ENCODE measurements around the gene SDC3. TPM values are rescaled to one million over a fixed set of nuclear protein-coding genes. Genes with fewer than 3 reads are reported as not detected.
A peak's percentile ranks its signal among the peaks of the same experiment; 100 is the strongest.

SDC3 gene
- total and polyA plus RNA-seq, 4 donors = 3.3 to 27.5 (median 16.6) TPM

DNA sequence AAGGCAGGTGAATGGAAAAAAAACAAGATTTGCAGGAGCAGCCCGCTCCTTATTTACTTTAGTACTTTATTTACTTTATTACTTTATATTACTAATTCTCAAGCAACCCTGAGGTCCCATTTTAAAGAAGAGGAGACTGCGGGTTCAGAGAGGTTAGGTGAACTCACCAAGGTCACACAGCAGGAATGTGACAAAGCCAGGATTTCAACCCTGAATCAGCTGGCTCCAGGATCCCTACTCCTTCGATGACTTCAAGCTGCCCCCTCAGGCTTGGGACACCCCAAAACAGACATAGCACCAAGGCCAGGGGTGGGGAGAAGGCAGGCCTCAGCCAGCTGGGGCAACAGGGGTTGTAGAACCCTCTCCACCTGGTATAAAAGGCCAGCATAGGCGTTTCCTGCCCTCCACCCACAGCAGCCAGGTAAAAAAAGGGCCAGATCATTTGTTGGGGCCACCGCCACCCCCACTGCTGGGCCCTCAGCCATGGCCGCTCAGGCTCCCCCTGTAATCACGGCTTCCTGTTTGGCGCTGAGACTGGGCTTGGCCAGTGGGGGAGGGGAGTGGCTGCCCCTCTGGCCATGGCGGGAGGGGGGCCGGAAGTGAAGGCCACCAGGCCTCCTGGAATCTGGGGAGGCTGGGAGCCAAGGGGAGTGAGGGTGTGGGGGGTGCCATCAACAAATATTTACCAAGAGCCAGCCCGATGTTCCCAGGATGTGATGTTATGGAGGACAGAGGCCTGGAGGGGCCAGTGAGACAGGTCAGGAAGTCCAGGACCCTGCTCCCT lies 6.6 kb downstream of the SDC3 start:
- WGBS = 64% methylated on average over 11 of the region's 11 CpGs
- Histone ChIP-seq H3K9me3 (ENCODE audit: control insufficient read depth in 4 of 4, low read length in 3 of 4) (no peaks in the 10 kb centered on the region), H3K4me3 (ENCODE audit: low read depth in 1 of 3, low read length in 3 of 3) (no peak overlapping the region), H3K9ac (ENCODE audit: low read depth in 1 of 2, low read length in 2 of 2) (no peak overlapping the region), H3K27me3 (ENCODE audit: control insufficient read depth in 4 of 4, insufficient read depth in 4 of 4, low read length in 3 of 4) (no peaks in the 10 kb centered on the region), H3K27ac (ENCODE audit: low read depth in 1 of 2, low read length in 2 of 2) (peak overlapping the region; percentile 51 to 61), H3K4me1 (ENCODE audit: control insufficient read depth in 4 of 4, insufficient read depth in 4 of 4, low read length in 3 of 4) (peaks cover 0 to 7% (median 0%) of the 10 kb centered on the region in 4 donors), H3K36me3 (ENCODE audit: control insufficient read depth in 4 of 4, insufficient read depth in 3 of 4, low read depth in 1 of 4, low read length in 3 of 4) (no peaks in the 10 kb centered on the region)
- DNase-seq (ENCODE audit: low spot score) = no peak
- TF ChIP-seq, protein P1, sequence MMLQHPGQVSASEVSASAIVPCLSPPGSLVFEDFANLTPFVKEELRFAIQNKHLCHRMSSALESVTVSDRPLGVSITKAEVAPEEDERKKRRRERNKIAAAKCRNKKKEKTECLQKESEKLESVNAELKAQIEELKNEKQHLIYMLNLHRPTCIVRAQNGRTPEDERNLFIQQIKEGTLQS (IDR thresholded peaks at IDR 0.05) = no peak
- TF ChIP-seq NR2F2 (IDR thresholded peaks at IDR 0.05) = peak; percentile 18
- no peak for TF ChIP-seq EGR1 (IDR thresholded peaks at IDR 0.05; ENCODE audit: low read depth in 2 of 2)
- no peak for TF ChIP-seq JUND (IDR thresholded peaks at IDR 0.05)
- TF ChIP-seq SP1 (IDR thresholded peaks at IDR 0.05) = no peak
- no peak for TF ChIP-seq CTCF (IDR thresholded peaks at IDR 0.05; ENCODE audit: low read depth, low read length, missing input control)
- TF ChIP-seq YY1 (IDR thresholded peaks at IDR 0.05) = peak; percentile 20
- peak in 1 of 2 donors; percentile 33 for TF ChIP-seq GABPA (IDR thresholded peaks at IDR 0.05 in 1 of 2, conservative IDR thresholded peaks at IDR 0.05 in 1 of 2)
- no peak for TF ChIP-seq TAF1 (conservative IDR thresholded peaks at IDR 0.05)

- no peak overlapping the region for H3K4me3 ChIP-seq (ENCODE audit: low read depth in 1 of 3, low read length in 3 of 3)
- no peak for TF ChIP-seq GABPA (IDR thresholded peaks at IDR 0.05 in 1 of 2, conservative IDR thresholded peaks at IDR 0.05 in 1 of 2)
- peaks cover 0 to 7% (median 0%) of the 10 kb centered on the region in 4 donors for H3K4me1 ChIP-seq (ENCODE audit: control insufficient read depth in 4 of 4, insufficient read depth in 4 of 4, low read length in 3 of 4)
- no peaks in the 10 kb centered on the region for H3K27me3 ChIP-seq (ENCODE audit: control insufficient read depth in 4 of 4, insufficient read depth in 4 of 4, low read length in 3 of 4)
- no peak for DNase-seq (ENCODE audit: low spot score)
- H3K27ac ChIP-seq (ENCODE audit: low read depth in 1 of 2, low read length in 2 of 2) = no peak overlapping the region
- H3K36me3 ChIP-seq (ENCODE audit: control insufficient read depth in 4 of 4, insufficient read depth in 3 of 4, low read depth in 1 of 4, low read length in 3 of 4) = no peaks in the 10 kb centered on the region
- no peak overlapping the region for H3K9ac ChIP-seq (ENCODE audit: low read depth in 1 of 2, low read length in 2 of 2)
- 81% methylated on average over 3 of the region's 3 CpGs for WGBS
- H3K9me3 ChIP-seq (ENCODE audit: control insufficient read depth in 4 of 4, low read length in 3 of 4) = no peaks in the 10 kb centered on the region
Observed at GRCh38 chr1:30900931-30901560, 7.5 kb downstream of the SDC3 start.

GRCh38 chr1:30900486-30900885 lies 8.1 kb downstream of the SDC3 start:
- no peak for TF ChIP-seq FOXA1 (IDR thresholded peaks at IDR 0.05)

More at GRCh38 chr1:30900486-30900885, 8.1 kb downstream of the SDC3 start:
- Histone ChIP-seq H3K4me1 (ENCODE audit: control insufficient read depth in 4 of 4, insufficient read depth in 4 of 4, low read length in 3 of 4) (peaks cover 0 to 7% (median 0%) of the 10 kb centered on the region in 4 donors), H3K27me3 (ENCODE audit: control insufficient read depth in 4 of 4, insufficient read depth in 4 of 4, low read length in 3 of 4) (no peaks in the 10 kb centered on the region), H3K9ac (ENCODE audit: low read depth in 1 of 2, low read length in 2 of 2) (no peak overlapping the region), H3K4me3 (ENCODE audit: low read depth in 1 of 3, low read length in 3 of 3) (no peak overlapping the region), H3K27ac (ENCODE audit: low read depth in 1 of 2, low read length in 2 of 2) (no peak overlapping the region), H3K9me3 (ENCODE audit: control insufficient read depth in 4 of 4, low read length in 3 of 4) (no peaks in the 10 kb centered on the region), H3K36me3 (ENCODE audit: control insufficient read depth in 4 of 4, insufficient read depth in 3 of 4, low read depth in 1 of 4, low read length in 3 of 4) (no peaks in the 10 kb centered on the region)
- 91% methylated on average over 6 of the region's 6 CpGs for WGBS
- no peak for DNase-seq (ENCODE audit: low spot score)

Data from liver (tissue), 9 donors.